A673 (cell line): Measurements from ENCODE around the gene BANP. TPM values are rescaled to one million over a fixed set of nuclear protein-coding genes. Genes with fewer than 3 reads are reported as not detected.
"Not testable (repeated sequence)": the region's sequence is repeated elsewhere in the genome, so short reads cannot be mapped to it uniquely, and the experiment has no call there.

Experiments used
- BruUV-seq: library from RNA; stranded (reverse); fragments of 400-500 nt; replicated peaks from 2 replicates; lab custom pipeline; 2021; lab: Mats Ljungman, UMichigan
- CTCF ChIA-PET: fragments of 300-600 bp; sonication (Branson Sonifier 250); formaldehyde crosslinking; loops from one replicate; lab custom pipeline; 2022; ENCODE audit warnings: antibody characterized with exemption; lab: Charles Lee
- POLR2A ChIA-PET: fragments of 300-600 bp; sonication (Branson Sonifier 250); formaldehyde crosslinking; loops from one replicate; lab custom pipeline; 2022; ENCODE audit warnings: antibody characterized with exemption; ENCODE audit not compliant: low non-redundant PET; lab: Charles Lee
- DNase-seq: peaks from one replicate; pipeline ENCODE4 v3.0.0-alpha.2; 2015; ENCODE audit warnings: low spot score
- H3K27ac ChIP-seq: fragments of 200-600 bp; sonication (generic); 2 replicates; pipeline ENCODE4 v1.5.1; 2016; ENCODE audit warnings: mixed run types, low read depth, mild to moderate bottlenecking, mixed read lengths, antibody characterized with exemption, low read length; ENCODE audit not compliant: poor library complexity, severe bottlenecking
- H3K27me3 ChIP-seq: fragments of 200-600 bp; sonication (generic); replicated peaks from 2 replicates; pipeline ENCODE4 v1.6.1; 2017; ENCODE audit warnings: mixed run types, low read depth, mild to moderate bottlenecking, mixed read lengths, antibody characterized with exemption, low read length; ENCODE audit not compliant: insufficient read depth, poor library complexity
- H3K36me3 ChIP-seq: fragments of 200-600 bp; sonication (generic); 2 replicates; pipeline ENCODE4 v1.6.1; 2016; ENCODE audit warnings: mixed run types, mild to moderate bottlenecking, mixed read lengths, antibody characterized with exemption, low read length; ENCODE audit not compliant: insufficient read depth, poor library complexity, severe bottlenecking
- H3K4me1 ChIP-seq: fragments of 200-600 bp; sonication (generic); 2 replicates; pipeline ENCODE4 v1.6.1; 2017; ENCODE audit warnings: mixed run types, mild to moderate bottlenecking, mixed read lengths, antibody characterized with exemption, low read length; ENCODE audit not compliant: insufficient read depth, poor library complexity, severe bottlenecking
- H3K4me3 ChIP-seq: fragments of 200-600 bp; sonication (generic); 2 replicates; pipeline ENCODE4 v1.5.1; 2016; ENCODE audit warnings: low read depth, mixed run types, mild to moderate bottlenecking, mixed read lengths, low read length; ENCODE audit not compliant: poor library complexity, severe bottlenecking
- H3K9me3 ChIP-seq: fragments of 200-600 bp; sonication (generic); 2 replicates; pipeline ENCODE4 v1.6.1; 2016; ENCODE audit warnings: mixed run types, low read depth, mild to moderate bottlenecking, mixed read lengths, antibody characterized with exemption, low read length; ENCODE audit not compliant: poor library complexity, severe bottlenecking
- CTCF ChIP-seq: fragments of 300-800, 200-600 bp; sonication (generic); conservative IDR thresholded peaks from 2 replicates; pipeline ENCODE4 v1.5.1; 2017; ENCODE audit warnings: low read depth, mild to moderate bottlenecking, antibody characterized with exemption, low read length, moderate library complexity, mixed read lengths
- EZH2 ChIP-seq: fragments of 200-600 bp; sonication (generic); IDR thresholded peaks from 2 replicates; pipeline ENCODE4 v1.6.1; 2017; ENCODE audit warnings: borderline replicate concordance, low read depth, mild to moderate bottlenecking, mixed read lengths, antibody characterized with exemption, low read length; ENCODE audit not compliant: poor library complexity, severe bottlenecking
- intact Hi-C: fragments of 100-400 bp; cut with micrococcal nuclease; formaldehyde crosslinking; loops from one replicate; pipeline ENCODE4 v1.10.0; 2022; ENCODE audit not compliant: unreplicated experiment
- total RNA-seq: library from RNA; stranded (reverse); gene quantifications from 2 replicates; pipeline ENCODE4 v1.2.3, GENCODE V29; 2021

Gene BANP
- total RNA-seq, 1 experiment from 2014 or later, result 44.3 TPM

DNA sequence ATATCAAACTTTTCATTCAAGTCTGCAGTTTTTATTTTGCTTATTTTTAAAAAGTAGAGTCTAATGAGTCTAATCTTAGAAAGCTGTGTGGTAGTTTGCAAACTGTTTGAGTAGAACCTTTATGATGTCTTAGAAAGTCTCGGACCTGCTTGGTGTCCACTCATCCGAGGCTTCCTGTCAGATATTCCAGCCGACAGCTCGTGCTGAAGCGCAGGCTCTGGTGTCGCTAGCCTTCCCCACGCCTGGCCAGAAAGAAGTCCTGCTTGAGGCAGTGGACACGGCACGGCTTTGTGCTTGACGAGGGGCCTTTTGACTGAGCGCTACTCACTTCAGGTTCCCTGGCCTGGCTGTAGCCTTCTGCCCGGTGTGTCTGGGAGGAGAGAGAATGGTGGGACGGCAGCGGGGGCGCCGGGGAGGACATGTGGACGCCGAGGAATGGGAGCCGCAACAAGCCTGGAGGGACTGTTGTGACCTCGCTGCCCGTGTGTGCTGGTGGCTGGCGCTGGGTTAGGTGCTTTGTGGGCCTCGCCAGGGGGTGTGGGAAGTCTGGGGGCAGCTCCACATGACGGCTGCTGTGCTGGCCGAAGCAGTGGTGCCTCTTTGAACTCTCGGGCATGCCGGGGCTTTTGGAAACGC lies 33.5 kb downstream of the BANP start:
- no peaks in the 10 kb centered on the region for H3K9me3 ChIP-seq
- intact Hi-C loops, result no loop called here
- ChIA-PET CTCF (no interaction called here), POLR2A (no interaction called here)
- no TSS peak for BruUV-seq
- no peaks in the 10 kb centered on the region for H3K27me3 ChIP-seq
- no peaks in the 10 kb centered on the region for H3K4me1 ChIP-seq
- no peak overlapping the region for H3K4me3 ChIP-seq
- TF ChIP-seq EZH2 (no peak), CTCF (no peak)
- no peaks in the 10 kb centered on the region for H3K36me3 ChIP-seq
- no peak overlapping the region for H3K27ac ChIP-seq
- no peak for DNase-seq

DNA sequence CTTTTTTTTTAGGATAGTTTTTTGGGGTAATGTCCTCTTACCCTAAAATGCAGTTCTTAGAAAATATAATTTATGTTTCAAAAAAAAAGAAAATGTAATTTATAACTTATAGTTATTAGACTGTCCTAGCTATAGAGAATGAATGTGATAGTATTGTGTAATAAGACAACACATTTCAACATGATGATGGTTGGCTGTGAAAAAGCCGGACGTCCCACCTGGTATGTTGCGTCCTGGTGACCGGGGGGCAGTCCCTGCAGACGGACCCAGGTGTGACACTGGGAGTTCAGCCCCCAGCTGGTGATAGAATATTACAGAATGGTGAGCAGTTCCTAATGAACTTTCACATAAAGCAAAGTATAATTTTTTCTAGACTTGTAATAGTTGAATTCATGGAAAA lies 34.3 kb downstream of the BANP start:
- H3K4me1 ChIP-seq, H3K9me3 ChIP-seq, CTCF ChIA-PET, H3K36me3 ChIP-seq, intact Hi-C loops, DNase-seq, H3K27me3 ChIP-seq, H3K4me3 ChIP-seq, POLR2A ChIA-PET, H3K27ac ChIP-seq, BruUV-seq: not testable (repeated sequence)

DNA sequence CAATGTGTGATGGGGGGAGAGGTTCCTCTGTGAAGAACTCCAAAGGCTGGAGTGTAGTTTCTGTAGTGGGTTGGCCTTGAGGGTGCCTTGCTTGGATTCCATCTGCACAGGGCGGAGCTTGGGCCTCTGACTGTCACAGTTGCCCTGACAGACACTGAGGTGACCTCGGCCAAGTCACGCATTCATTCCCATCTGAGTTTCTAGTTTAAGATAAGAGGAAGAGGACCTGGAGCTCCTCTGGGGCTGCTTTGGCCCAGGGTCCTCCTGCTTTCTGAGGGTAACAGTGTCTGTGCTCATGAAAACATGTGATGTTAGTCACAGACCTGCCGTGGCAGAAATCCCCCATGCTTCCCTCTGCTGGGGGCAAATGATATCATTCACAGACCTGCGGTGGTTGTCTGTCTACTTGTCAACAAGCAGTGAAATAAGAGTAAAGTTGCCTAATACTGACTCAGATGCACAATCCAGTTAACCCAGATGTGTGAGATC lies 35.2 kb downstream of the BANP start:
- intact Hi-C loops, BruUV-seq, POLR2A ChIA-PET, H3K27me3 ChIP-seq, CTCF ChIA-PET, H3K4me3 ChIP-seq, H3K4me1 ChIP-seq, H3K9me3 ChIP-seq, H3K27ac ChIP-seq, H3K36me3 ChIP-seq, DNase-seq: not testable (repeated sequence)

DNA sequence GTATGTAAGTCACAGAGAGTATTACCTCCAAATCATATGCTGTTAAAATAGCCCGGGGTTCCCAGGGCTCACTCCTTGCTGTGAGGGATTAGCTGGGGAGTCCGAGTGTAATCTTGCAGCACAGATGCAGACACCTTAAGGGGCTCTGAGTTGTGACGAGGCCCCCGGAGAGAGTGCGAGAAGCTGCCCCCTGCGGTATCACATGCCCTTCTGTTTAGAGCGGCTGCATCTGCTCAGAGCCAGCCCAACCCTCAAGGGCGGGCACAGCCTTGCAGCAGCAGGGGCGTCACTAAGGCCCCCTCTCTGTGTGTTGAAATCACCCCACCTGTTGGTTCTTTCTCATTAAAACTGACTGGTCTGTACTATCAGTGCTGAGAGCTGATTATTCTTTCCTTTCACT lies 37.4 kb downstream of the BANP start:
- intact Hi-C loops, H3K27ac ChIP-seq, DNase-seq, CTCF ChIA-PET, BruUV-seq, H3K9me3 ChIP-seq, H3K4me3 ChIP-seq, POLR2A ChIA-PET, H3K36me3 ChIP-seq, H3K27me3 ChIP-seq, H3K4me1 ChIP-seq: not testable (repeated sequence)

- BruUV-seq, H3K27me3 ChIP-seq, H3K9me3 ChIP-seq, intact Hi-C loops, CTCF ChIA-PET, H3K4me1 ChIP-seq, DNase-seq, POLR2A ChIA-PET, H3K27ac ChIP-seq, H3K4me3 ChIP-seq, H3K36me3 ChIP-seq: not testable (repeated sequence)
Measured at GRCh38 chr16:87990254-87990653, 39.0 kb downstream of the BANP start.

DNA sequence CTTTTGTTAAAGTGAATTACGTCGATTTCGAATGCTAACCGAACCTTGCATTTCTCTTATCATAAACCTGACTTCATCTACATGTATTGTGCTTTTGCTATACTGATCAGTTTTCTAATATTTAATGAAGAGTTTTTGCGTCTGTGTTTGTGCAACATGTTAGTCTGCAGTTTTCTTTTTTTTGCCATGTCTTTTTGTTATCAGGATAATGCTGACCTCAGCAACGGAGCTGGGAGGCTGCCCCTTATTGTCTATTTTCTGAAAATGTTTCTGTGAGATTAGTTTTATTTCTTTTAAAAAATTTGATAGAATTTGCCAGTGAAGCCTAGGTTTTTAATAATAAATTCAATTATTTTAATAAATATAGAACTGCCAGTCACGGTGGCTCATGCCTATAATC lies 40.9 kb downstream of the BANP start:
- BruUV-seq, H3K9me3 ChIP-seq, H3K27ac ChIP-seq, H3K27me3 ChIP-seq, H3K4me3 ChIP-seq, intact Hi-C loops, DNase-seq, H3K4me1 ChIP-seq, CTCF ChIA-PET, POLR2A ChIA-PET, H3K36me3 ChIP-seq: not testable (repeated sequence)
